LNCaP clone FGC (cell line): Measurements from ENCODE around the gene PAPPA.

ENCODE experiments used
- DNase-seq: peaks from one replicate; pipeline ENCODE4 v3.0.0-alpha.2; 2011; ENCODE audit warnings: low read depth
- H3K4me3 ChIP-seq: 2 replicates; pipeline ENCODE4 v1.5.1; 2011; ENCODE audit warnings: mild to moderate bottlenecking, low read depth, low read length, control low read depth
- TF ChIP-seq, protein P1 (sequence below): IDR thresholded peaks from 2 replicates; pipeline ENCODE4 v1.5.1; 2012; ENCODE audit warnings: mild to moderate bottlenecking; ENCODE audit not compliant: control insufficient read depth, insufficient read depth; ENCODE audit errors: extremely low read depth

Gene PAPPA

DNA sequence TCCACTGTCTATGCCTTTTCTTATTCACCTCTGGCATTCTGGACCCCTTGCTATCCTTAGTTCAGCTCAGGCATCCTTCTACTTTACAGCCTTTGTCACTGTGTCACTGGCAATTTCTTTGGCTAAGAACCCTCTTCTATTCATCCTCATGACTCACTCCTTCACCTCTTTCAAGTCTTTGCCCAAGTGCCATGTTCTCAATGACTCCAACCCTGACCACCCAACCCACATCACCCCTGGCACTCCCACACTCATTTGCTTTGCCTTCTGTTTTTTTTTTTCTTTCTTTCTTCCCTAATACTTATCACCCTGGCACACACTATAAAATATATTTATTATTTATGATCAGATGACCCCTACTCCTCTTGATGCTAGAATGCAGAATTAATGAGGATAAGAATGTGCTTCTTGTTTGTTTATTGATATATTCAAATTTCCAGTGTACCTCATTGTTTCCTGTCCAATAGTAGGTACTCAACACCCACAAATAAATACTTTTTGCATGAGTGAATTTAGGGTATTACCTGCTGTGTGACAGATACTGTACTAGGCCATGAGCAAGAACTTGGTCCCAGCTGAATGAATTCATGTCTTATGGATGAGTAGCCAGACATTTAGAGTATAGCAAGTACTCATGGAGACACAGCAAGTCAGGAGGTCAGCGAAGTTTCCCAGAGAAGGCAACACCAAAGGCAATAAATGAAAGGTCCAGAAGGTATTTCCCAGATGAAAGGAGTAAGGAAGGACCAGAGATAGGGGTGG lies 236.1 kb downstream of the PAPPA start:
- H3K4me3 ChIP-seq, result no peak overlapping the region
- DNase-seq, result no peak
- TF ChIP-seq, protein P1, sequence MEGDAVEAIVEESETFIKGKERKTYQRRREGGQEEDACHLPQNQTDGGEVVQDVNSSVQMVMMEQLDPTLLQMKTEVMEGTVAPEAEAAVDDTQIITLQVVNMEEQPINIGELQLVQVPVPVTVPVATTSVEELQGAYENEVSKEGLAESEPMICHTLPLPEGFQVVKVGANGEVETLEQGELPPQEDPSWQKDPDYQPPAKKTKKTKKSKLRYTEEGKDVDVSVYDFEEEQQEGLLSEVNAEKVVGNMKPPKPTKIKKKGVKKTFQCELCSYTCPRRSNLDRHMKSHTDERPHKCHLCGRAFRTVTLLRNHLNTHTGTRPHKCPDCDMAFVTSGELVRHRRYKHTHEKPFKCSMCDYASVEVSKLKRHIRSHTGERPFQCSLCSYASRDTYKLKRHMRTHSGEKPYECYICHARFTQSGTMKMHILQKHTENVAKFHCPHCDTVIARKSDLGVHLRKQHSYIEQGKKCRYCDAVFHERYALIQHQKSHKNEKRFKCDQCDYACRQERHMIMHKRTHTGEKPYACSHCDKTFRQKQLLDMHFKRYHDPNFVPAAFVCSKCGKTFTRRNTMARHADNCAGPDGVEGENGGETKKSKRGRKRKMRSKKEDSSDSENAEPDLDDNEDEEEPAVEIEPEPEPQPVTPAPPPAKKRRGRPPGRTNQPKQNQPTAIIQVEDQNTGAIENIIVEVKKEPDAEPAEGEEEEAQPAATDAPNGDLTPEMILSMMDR, result no peak

DNA sequence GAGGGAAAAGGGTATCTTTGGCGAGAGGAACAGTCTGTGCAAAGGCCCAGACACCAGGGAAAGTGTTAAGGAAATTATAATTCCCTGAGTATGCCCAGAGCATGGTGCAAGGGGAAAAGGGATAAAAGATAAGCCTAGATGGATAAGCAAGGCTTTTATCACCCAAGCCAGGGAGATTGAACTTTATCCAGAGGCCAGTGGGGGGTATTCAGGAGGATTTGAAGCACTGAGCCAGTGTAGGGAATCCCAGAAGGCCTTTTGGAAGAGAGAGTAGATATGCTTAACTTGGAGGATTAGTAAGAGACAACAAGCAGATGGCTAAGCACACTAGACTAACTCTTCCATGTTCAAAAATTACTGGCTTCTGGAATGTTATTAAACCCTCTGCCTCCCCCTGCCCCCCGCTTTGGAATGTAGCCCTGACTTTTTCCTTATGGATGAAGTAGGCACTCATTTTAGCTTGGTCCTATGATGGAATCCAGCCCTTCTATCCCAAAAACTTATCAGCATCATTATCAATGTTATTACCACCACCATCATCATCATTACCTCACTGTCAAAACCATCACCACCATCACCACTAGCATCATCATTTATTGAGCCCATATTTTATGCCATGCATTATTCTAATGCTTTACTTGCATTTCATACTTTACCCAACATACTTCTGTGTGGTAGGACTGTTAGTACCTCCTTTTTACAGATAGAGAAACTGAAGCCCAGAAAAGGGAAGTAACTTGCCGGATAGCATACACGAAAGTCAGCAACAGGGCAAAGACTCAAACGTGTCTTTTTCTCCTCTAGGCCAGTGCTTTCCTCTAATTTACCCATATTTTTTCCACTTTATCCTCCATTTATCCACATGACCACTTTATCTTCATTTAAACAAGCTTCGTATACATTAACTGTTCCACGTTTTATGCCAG lies 237.0 kb downstream of the PAPPA start:
- TF ChIP-seq, protein P1, result no peak
- no peak for DNase-seq
- no peak overlapping the region for H3K4me3 ChIP-seq

DNA sequence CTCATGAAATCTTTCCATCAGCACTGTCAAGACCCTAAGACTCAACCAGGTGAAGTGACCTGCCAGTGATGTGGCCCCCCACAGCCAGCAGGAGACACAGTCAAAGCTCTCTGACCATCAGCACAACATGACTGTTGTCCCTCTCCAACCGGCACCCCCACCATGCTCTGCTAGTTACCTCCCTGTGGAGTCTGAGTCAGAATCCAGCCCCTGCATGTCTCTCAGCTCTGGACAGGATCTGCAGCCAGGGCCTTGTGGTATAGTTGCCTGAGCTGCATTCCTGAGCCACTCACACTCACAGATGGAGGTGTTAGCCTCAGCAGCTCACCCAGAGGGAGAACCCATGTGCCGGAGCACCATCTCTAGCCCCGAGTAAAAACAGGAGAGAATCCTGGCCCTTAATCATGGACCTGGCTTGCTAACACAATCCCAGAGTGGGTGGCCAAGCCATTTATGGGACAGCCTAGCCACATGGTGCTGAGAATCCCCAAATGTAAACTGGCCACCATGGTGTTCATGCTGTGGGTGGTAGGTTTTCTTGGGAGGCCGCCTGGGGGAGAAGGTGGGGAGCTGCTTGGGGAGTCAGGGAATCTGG lies 237.8 kb downstream of the PAPPA start:
- H3K4me3 ChIP-seq, result no peak overlapping the region
- no peak for DNase-seq
- TF ChIP-seq, protein P1, result no peak

DNA sequence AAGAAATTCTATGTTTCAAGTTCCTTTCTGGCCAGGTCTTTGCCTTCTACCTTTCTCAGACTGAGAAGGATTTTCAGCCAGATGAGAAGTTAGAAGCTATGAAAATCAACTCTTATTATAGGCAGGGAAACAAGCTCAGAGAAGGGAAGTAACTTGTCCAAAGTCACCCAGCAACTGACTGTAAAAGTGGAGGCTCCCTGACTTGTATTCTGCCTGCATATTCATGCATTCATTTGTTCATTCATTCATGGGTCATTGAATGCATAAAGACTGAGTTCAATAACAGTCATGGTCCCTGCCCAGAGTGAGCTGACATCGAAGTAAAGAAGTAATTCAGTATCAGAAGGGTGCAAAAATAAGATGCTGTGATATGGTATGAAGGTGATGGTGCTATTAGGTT lies 239.6 kb downstream of the PAPPA start:
- TF ChIP-seq, protein P1, result no peak
- no peak for DNase-seq
- H3K4me3 ChIP-seq, result no peak overlapping the region

DNA sequence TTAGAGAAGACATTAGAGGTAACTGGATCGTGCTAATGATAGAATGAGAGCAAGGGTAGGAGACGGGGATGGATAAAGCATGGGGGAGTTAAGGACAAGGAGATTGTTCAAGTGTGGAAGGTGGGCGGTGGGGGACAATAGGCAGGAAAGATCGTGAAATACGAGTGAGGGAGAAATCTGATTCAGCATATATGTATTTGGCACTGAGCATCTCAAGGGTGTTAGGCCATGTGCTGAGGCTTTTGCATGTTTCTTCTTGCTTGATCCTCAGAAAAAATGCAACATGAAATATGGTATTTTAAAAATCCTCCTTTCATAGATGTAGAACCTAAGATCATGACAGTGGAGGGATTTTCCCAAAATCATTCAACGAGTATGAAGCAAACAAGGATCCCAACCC lies 240.5 kb downstream of the PAPPA start:
- DNase-seq, result no peak
- TF ChIP-seq, protein P1, result no peak
- H3K4me3 ChIP-seq, result no peak overlapping the region

DNA sequence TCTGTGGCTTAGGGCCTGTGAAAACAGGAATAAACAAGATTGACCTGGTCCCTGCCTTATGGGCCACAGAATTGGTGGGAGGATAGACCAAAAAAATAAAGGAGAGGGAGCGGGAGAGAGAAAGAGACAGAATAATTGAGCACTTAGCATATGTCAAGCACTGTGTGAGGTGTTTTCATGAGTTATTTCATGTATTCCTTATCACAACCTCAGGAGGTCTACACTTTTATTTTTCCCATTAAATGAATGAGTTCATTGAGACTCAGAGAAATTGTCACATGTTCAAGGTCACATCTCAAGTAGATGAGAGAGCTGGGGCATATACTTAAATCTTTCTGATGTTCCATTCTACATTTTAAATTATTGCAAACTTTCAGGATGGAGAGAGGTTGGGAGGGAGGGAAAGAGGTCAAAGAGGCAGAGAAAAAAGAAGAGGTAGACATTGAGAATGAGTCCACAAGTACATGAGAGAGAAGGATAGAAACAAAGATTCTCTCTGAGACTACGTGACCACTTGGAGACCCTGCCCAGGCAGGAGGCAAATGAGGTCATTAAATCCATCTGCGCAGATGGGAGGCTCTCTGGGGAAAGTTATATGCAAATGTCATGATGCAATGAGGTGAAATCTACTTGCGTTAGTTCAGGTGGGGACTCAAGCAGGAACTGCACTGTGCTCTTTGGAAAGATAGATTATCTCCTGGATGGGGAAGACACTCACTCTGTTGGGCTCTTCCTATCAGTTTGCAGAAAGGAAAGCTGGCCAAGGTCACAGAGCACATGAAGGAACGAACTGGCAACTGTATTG lies 241.5 kb downstream of the PAPPA start:
- H3K4me3 ChIP-seq, result no peak overlapping the region
- TF ChIP-seq, protein P1, result no peak
- no peak for DNase-seq
